Skeletal muscle tissue (tissue), 4 donors: Measurements from ENCODE around the gene GSK3B. TPM values are rescaled to one million over a fixed set of nuclear protein-coding genes. Genes with fewer than 3 reads are reported as not detected.

Source experiments
- H3K27ac ChIP-seq: one replicate; pipeline ENCODE4 v1.7.0; 2013; ENCODE audit warnings: mild to moderate bottlenecking, low read depth, low read length, inconsistent platforms
- H3K27me3 ChIP-seq, 3 donors: one replicate each; pipeline ENCODE4 v1.7.0; 2013; ENCODE audit warnings: low read length in 3 of 3; ENCODE audit not compliant: control insufficient read depth in 3 of 3, insufficient read depth in 3 of 3
- H3K36me3 ChIP-seq, 3 donors: one replicate each; pipeline ENCODE4 v1.7.0; 2013; ENCODE audit warnings: low read length in 3 of 3; ENCODE audit not compliant: control insufficient read depth in 3 of 3, insufficient read depth in 3 of 3
- H3K4me1 ChIP-seq, 3 donors: one replicate each; pipeline ENCODE4 v1.7.0; 2013; ENCODE audit warnings: low read length in 3 of 3, mild to moderate bottlenecking in 3 of 3; ENCODE audit not compliant: control insufficient read depth in 3 of 3, insufficient read depth in 3 of 3
- H3K4me3 ChIP-seq, 3 donors: one replicate each; pipeline ENCODE4 v1.7.0; 2013; ENCODE audit warnings: low read length in 3 of 3
- H3K9ac ChIP-seq, 3 donors: one replicate each; pipeline ENCODE4 v1.7.0; 2013; ENCODE audit warnings: low read length in 3 of 3, mild to moderate bottlenecking in 3 of 3, moderate library complexity in 2 of 3, low read depth in 1 of 3
- H3K9me3 ChIP-seq, 3 donors: one replicate each; pipeline ENCODE4 v1.7.0; 2013; ENCODE audit warnings: low read length in 3 of 3; ENCODE audit not compliant: control insufficient read depth in 3 of 3
- total RNA-seq: library from RNA; depleted of rRNA; stranded (reverse); fragments of >200 nt; gene quantifications from one replicate; pipeline ENCODE4 v1.2.3, GENCODE V29; 2014
- donor health status: Osteomylitis.

GSK3B gene
- total RNA-seq, 1 donor from 2014 or later = 30.3 TPM

DNA sequence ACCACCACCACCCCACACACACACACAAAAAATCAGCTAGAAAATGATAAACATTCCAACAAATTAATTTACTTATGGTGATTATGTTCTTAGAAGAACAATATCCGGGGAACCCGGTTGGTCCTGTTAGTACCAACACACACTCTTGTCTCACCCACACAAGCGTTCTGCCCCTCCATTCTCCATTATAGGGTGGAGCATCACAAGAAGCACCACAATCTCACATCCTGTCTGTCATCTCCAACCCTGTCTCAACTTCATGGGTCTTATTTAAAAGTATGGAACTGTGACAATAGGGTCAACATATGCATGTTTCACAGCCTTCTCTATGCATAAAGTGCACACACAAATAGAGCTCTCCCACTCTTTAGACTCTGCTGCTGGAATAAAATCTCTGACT lies 5.6 kb downstream of the GSK3B start:
- peak overlapping the region in 1 of 3 donors; percentile 1 for H3K9ac ChIP-seq
- no peak overlapping the region for H3K27ac ChIP-seq
- H3K4me1 ChIP-seq = peaks cover 8 to 24% (median 15%) of the 10 kb centered on the region in 3 donors
- no peaks in the 10 kb centered on the region for H3K36me3 ChIP-seq
- H3K4me3 ChIP-seq = no peak overlapping the region
- no peaks in the 10 kb centered on the region for H3K27me3 ChIP-seq
- no peaks in the 10 kb centered on the region for H3K9me3 ChIP-seq

DNA sequence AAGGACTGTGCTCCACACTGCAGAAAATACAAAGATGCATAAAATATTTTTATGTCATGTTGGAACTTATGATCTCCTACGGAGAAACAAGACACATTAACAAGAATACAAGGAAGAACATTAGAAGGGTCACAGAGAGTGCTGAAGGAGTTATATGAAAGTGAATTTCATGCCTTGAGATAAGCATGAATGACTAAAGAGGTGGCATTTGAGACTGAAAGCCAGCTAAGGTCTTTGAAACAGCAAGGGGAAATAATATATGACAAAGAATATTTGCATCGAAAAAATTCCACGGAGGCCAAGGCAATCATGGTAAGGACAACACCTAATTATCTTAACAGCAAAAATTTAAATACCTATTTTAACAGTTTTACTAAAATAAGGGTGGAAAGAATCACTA lies 12.5 kb downstream of the GSK3B start:
- peaks cover 4 to 17% (median 8%) of the 10 kb centered on the region in 3 donors for H3K4me1 ChIP-seq
- H3K36me3 ChIP-seq = no peaks in the 10 kb centered on the region
- no peaks in the 10 kb centered on the region for H3K27me3 ChIP-seq
- no peak overlapping the region for H3K9ac ChIP-seq
- no peak overlapping the region for H3K27ac ChIP-seq
- H3K9me3 ChIP-seq = no peaks in the 10 kb centered on the region
- H3K4me3 ChIP-seq = no peak overlapping the region

DNA sequence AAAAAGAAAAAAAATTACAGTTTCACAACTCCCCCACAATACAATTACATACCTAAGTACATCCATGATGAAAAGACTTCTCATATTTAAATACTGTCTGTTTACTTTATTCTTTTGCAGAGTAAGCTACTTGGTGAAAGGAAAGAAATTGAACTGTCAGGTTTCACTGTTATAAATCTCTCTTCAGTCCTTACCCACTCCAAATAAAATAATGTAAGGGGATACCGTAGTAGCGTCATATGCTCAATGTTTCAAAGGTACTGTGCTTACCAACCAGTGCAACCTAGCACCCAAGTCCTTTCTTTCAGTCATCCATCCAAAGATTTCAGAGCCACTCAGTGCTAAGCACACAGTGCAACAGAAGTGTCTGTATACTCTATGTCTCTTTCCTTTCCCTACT lies 13.4 kb downstream of the GSK3B start:
- H3K9ac ChIP-seq = no peak overlapping the region
- H3K4me1 ChIP-seq = peaks cover 4 to 17% (median 8%) of the 10 kb centered on the region in 3 donors
- H3K9me3 ChIP-seq = no peaks in the 10 kb centered on the region
- H3K27me3 ChIP-seq = no peaks in the 10 kb centered on the region
- no peak overlapping the region for H3K27ac ChIP-seq
- no peak overlapping the region for H3K4me3 ChIP-seq
- no peaks in the 10 kb centered on the region for H3K36me3 ChIP-seq

GRCh38 chr3:120077731-120078130 lies 16.5 kb downstream of the GSK3B start:
- Histone ChIP-seq H3K9me3 (no peaks in the 10 kb centered on the region), H3K27ac (no peak overlapping the region), H3K27me3 (no peaks in the 10 kb centered on the region), H3K36me3 (no peaks in the 10 kb centered on the region), H3K4me3 (no peak overlapping the region), H3K9ac (no peak overlapping the region), H3K4me1 (peaks cover 4 to 13% (median 5%) of the 10 kb centered on the region in 3 donors)

DNA sequence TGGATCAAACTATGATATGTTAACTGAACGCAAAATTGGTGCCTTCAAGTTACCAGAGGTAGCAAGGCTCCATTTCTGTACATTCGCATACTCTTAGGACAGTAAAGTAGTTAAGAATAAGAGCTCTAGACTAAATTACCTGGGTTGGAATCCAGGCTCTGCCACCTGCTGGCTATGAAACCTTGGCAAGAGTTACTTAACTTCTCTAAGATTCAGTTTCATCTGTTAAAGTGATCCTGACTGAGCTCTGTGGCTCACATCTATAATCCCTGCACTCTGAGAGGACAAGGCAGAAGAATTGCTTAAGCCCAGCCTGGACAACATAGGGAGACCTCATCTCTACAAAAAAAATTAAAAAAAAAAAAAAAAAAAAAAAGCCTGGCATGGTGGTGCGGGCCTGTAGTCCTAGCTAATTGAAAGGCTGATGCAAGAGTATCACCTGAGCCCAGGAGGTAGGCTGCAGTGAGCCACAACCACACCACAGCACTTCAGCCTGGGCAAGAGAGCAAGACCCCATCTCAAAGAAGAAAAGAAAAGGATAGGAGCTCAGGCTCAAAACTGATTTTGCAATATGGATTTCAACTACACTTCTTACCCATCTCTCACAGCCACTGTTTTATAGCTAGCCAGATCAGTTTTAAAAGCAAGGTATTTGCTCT lies 21.3 kb downstream of the GSK3B start:
- no peaks in the 10 kb centered on the region for H3K27me3 ChIP-seq
- peaks cover 0 to 10% (median 4%) of the 10 kb centered on the region in 3 donors for H3K4me1 ChIP-seq
- H3K9ac ChIP-seq = no peak overlapping the region
- H3K27ac ChIP-seq = no peak overlapping the region
- no peak overlapping the region for H3K4me3 ChIP-seq
- no peaks in the 10 kb centered on the region for H3K9me3 ChIP-seq
- H3K36me3 ChIP-seq = no peaks in the 10 kb centered on the region

GRCh38 chr3:120071259-120071658 lies 23.0 kb downstream of the GSK3B start:
- Histone ChIP-seq H3K27ac (no peak overlapping the region), H3K4me3 (no peak overlapping the region)

GRCh38 chr3:120070263-120070981 lies 23.8 kb downstream of the GSK3B start:
- H3K4me3 ChIP-seq = no peak overlapping the region
- H3K27me3 ChIP-seq = no peaks in the 10 kb centered on the region
- no peaks in the 10 kb centered on the region for H3K9me3 ChIP-seq
- H3K27ac ChIP-seq = no peak overlapping the region
- H3K36me3 ChIP-seq = no peaks in the 10 kb centered on the region
- no peak overlapping the region for H3K9ac ChIP-seq
- peaks cover 0 to 10% (median 4%) of the 10 kb centered on the region in 3 donors for H3K4me1 ChIP-seq

More at GRCh38 chr3:120071259-120071658, 23.0 kb downstream of the GSK3B start:
- Histone ChIP-seq H3K9me3 (no peaks in the 10 kb centered on the region), H3K36me3 (no peaks in the 10 kb centered on the region), H3K4me1 (peaks cover 0 to 10% (median 4%) of the 10 kb centered on the region in 3 donors), H3K9ac (no peak overlapping the region), H3K27me3 (no peaks in the 10 kb centered on the region)

DNA sequence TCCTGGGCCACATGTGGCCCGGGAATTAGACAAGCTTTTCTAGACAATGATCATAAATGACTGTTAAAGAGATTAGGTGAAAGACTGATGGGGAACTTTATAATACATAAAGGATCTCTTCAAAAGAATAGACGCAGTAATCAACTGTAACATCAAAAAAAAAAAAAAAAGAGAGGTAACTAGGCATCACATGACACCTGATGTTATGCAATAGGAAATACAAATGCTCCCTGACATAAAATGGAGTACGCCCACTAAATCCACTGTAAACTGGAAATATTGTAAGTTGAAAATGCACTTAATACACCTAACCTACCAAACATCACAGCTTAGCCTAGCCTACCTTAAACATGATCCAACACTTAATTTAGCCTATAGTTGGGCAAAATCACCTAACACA lies 27.2 kb downstream of the GSK3B start:
- H3K4me1 ChIP-seq = peaks cover 4 to 10% (median 8%) of the 10 kb centered on the region in 3 donors
- no peaks in the 10 kb centered on the region for H3K9me3 ChIP-seq
- no peak overlapping the region for H3K9ac ChIP-seq

DNA sequence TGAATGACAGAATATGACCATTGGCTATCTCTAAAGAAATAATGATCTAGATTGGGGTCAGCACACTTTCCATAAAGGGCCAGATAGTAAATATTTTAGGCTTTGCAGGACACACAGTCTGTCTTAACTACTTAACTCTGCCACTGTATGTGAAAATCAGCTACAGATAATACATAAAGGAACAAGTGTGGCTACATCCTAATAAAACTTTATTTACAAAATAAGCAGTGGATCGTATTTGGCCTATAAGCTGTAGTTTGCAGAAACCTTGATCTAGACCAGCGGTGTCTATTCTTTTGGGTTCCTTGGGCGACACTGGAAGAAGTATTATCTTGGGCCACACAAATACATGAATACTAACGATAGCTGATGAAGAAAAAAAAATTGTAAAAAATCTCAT lies 27.6 kb downstream of the GSK3B start:
- H3K27me3 ChIP-seq = no peaks in the 10 kb centered on the region

More for the DNA sequence above, 27.2 kb downstream of the GSK3B start:
- Histone ChIP-seq H3K27me3 (no peaks in the 10 kb centered on the region), H3K27ac (no peak overlapping the region), H3K36me3 (no peaks in the 10 kb centered on the region), H3K4me3 (no peak overlapping the region)

GRCh38 chr3:120064641-120065040 lies 29.6 kb downstream of the GSK3B start:
- Histone ChIP-seq H3K4me3 (no peak overlapping the region), H3K9me3 (no peaks in the 10 kb centered on the region), H3K27me3 (no peaks in the 10 kb centered on the region), H3K27ac (no peak overlapping the region), H3K36me3 (no peaks in the 10 kb centered on the region), H3K9ac (no peak overlapping the region), H3K4me1 (peaks cover 3 to 5% (median 4%) of the 10 kb centered on the region in 3 donors)

More for the DNA sequence above, 27.6 kb downstream of the GSK3B start:
- Histone ChIP-seq H3K27ac (no peak overlapping the region), H3K36me3 (no peaks in the 10 kb centered on the region), H3K9me3 (no peaks in the 10 kb centered on the region), H3K9ac (no peak overlapping the region), H3K4me1 (peaks cover 4 to 9% (median 8%) of the 10 kb centered on the region in 3 donors), H3K4me3 (no peak overlapping the region)
